ENCODE results near the gene NDE1.

NDE1 gene

DNA sequence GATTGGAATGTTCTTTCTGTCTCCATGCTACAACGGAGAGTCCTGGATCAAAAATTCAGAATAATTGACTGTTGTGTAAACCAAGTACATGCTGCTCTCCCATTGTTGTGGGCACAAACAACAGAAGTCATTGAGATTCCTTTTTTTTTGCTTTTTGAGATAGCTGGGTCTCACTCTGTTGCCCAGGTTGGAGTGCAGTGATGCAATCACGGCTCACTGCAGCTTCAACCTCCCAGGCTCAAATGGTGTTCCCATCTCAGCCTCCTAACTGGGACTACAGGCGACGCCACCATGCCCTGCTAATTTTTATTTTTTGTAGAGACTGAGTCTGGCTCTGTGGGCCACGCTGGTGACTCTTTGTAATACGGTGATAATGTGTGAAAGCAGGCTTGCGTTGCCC is 24.5 kb downstream of the NDE1 start:
- H3K4me2 ChIP-seq (ENCODE audit: low read depth, low read length): no peak overlapping the region
- DNase-seq: no peak
- peaks cover 66% of the 10 kb centered on the region for H3K79me2 ChIP-seq (ENCODE audit: low read length)
- no peaks in the 10 kb centered on the region for H3K9me3 ChIP-seq (replicated peaks; ENCODE audit: insufficient read depth, low read length)
- no peak overlapping the region for H3K27ac ChIP-seq (ENCODE audit: low read length)
- no peaks in the 10 kb centered on the region for H4K20me1 ChIP-seq (ENCODE audit: insufficient read depth, low read length)
- H3F3A ChIP-seq (ENCODE audit: insufficient read depth, low read length): no peaks in the 10 kb centered on the region
- no peaks in the 10 kb centered on the region for H3K4me1 ChIP-seq (ENCODE audit: low read length)
- no peaks in the 10 kb centered on the region for H3K36me3 ChIP-seq (replicated peaks; ENCODE audit: insufficient read depth, low read length)
- H3K27me3 ChIP-seq (replicated peaks; ENCODE audit: insufficient read depth, low read length): no peaks in the 10 kb centered on the region
- no peak overlapping the region for H3K4me3 ChIP-seq (ENCODE audit: low read length)
- TF ChIP-seq EZH2 (optimal IDR thresholded peaks at IDR 0.05; ENCODE audit: low read depth, low read length) (no peak), EZH2phosphoT487 (IDR thresholded peaks at IDR 0.05; ENCODE audit: low read length) (no peak)
- TF ChIP-seq, protein P1, sequence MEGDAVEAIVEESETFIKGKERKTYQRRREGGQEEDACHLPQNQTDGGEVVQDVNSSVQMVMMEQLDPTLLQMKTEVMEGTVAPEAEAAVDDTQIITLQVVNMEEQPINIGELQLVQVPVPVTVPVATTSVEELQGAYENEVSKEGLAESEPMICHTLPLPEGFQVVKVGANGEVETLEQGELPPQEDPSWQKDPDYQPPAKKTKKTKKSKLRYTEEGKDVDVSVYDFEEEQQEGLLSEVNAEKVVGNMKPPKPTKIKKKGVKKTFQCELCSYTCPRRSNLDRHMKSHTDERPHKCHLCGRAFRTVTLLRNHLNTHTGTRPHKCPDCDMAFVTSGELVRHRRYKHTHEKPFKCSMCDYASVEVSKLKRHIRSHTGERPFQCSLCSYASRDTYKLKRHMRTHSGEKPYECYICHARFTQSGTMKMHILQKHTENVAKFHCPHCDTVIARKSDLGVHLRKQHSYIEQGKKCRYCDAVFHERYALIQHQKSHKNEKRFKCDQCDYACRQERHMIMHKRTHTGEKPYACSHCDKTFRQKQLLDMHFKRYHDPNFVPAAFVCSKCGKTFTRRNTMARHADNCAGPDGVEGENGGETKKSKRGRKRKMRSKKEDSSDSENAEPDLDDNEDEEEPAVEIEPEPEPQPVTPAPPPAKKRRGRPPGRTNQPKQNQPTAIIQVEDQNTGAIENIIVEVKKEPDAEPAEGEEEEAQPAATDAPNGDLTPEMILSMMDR (IDR thresholded peaks at IDR 0.05; ENCODE audit: low read length): no peak
- H3K9ac ChIP-seq (ENCODE audit: low read length): no peak overlapping the region
- H3K9me2 ChIP-seq (replicated peaks; ENCODE audit: insufficient read depth, low read length): no peaks in the 10 kb centered on the region
- H2AFZ ChIP-seq (ENCODE audit: low read length): no peak overlapping the region

GRCh38 chr16:15676506-15676905 is 26.5 kb downstream of the NDE1 start:
- H3K79me2 ChIP-seq (ENCODE audit: low read length): peaks cover 67% of the 10 kb centered on the region
- TF ChIP-seq, protein P1 (IDR thresholded peaks at IDR 0.05; ENCODE audit: low read length): no peak
- TF ChIP-seq EZH2 (optimal IDR thresholded peaks at IDR 0.05; ENCODE audit: low read depth, low read length) (no peak), EZH2phosphoT487 (IDR thresholded peaks at IDR 0.05; ENCODE audit: low read length) (no peak)
- no peak overlapping the region for H3K4me2 ChIP-seq (ENCODE audit: low read depth, low read length)
- no peaks in the 10 kb centered on the region for H3K9me2 ChIP-seq (replicated peaks; ENCODE audit: insufficient read depth, low read length)
- H3K4me3 ChIP-seq (ENCODE audit: low read length): no peak overlapping the region
- no peaks in the 10 kb centered on the region for H3K9me3 ChIP-seq (replicated peaks; ENCODE audit: insufficient read depth, low read length)
- H3K27me3 ChIP-seq (replicated peaks; ENCODE audit: insufficient read depth, low read length): no peaks in the 10 kb centered on the region
- no peak overlapping the region for H3K9ac ChIP-seq (ENCODE audit: low read length)
- H4K20me1 ChIP-seq (ENCODE audit: insufficient read depth, low read length): no peaks in the 10 kb centered on the region
- no peak overlapping the region for H2AFZ ChIP-seq (ENCODE audit: low read length)
- DNase-seq: no peak
- no peaks in the 10 kb centered on the region for H3K4me1 ChIP-seq (ENCODE audit: low read length)
- H3K36me3 ChIP-seq (replicated peaks; ENCODE audit: insufficient read depth, low read length): no peaks in the 10 kb centered on the region; the same call in 1 of the 2 replicates
- H3K27ac ChIP-seq (ENCODE audit: low read length): no peak overlapping the region
- H3F3A ChIP-seq (ENCODE audit: insufficient read depth, low read length): no peaks in the 10 kb centered on the region

- H3F3A ChIP-seq (ENCODE audit: insufficient read depth, low read length): no peaks in the 10 kb centered on the region
- TF ChIP-seq EZH2phosphoT487 (IDR thresholded peaks at IDR 0.05; ENCODE audit: low read length): no peak
- TF ChIP-seq, protein P1 (IDR thresholded peaks at IDR 0.05; ENCODE audit: low read length): no peak
- no peak for TF ChIP-seq EZH2 (optimal IDR thresholded peaks at IDR 0.05; ENCODE audit: low read depth, low read length)
- no peaks in the 10 kb centered on the region for H4K20me1 ChIP-seq (ENCODE audit: insufficient read depth, low read length)
- no peaks in the 10 kb centered on the region for H3K9me2 ChIP-seq (replicated peaks; ENCODE audit: insufficient read depth, low read length)
- H3K4me2 ChIP-seq (ENCODE audit: low read depth, low read length): no peak overlapping the region
- no peaks in the 10 kb centered on the region for H3K4me1 ChIP-seq (ENCODE audit: low read length)
- H3K79me2 ChIP-seq (ENCODE audit: low read length): peaks cover 68% of the 10 kb centered on the region
- no peak overlapping the region for H3K9ac ChIP-seq (ENCODE audit: low read length)
- H3K4me3 ChIP-seq (ENCODE audit: low read length): no peak overlapping the region
- H3K9me3 ChIP-seq (replicated peaks; ENCODE audit: insufficient read depth, low read length): no peaks in the 10 kb centered on the region
- no peak overlapping the region for H3K27ac ChIP-seq (ENCODE audit: low read length)
- H2AFZ ChIP-seq (ENCODE audit: low read length): no peak overlapping the region
- no peaks in the 10 kb centered on the region for H3K27me3 ChIP-seq (replicated peaks; ENCODE audit: insufficient read depth, low read length)
- no peak for DNase-seq
- H3K36me3 ChIP-seq (replicated peaks; ENCODE audit: insufficient read depth, low read length): no peaks in the 10 kb centered on the region; the same call in 1 of the 2 replicates
Measured at GRCh38 chr16:15677447-15677846, 27.4 kb downstream of the NDE1 start.
